Stomach (tissue), 4 donors: Measurements from ENCODE around the gene KYNU.

ENCODE experiments used
- POLR2A ChIP-seq, 4 donors: fragments of 450-650 bp; IDR thresholded peaks; one replicate each; pipeline ENCODE4 v1.6.1; 2016; ENCODE audit warnings: antibody characterized with exemption in 4 of 4, control low read depth in 2 of 4, mild to moderate bottlenecking in 1 of 4, moderate library complexity in 1 of 4
- POLR2AphosphoS5 ChIP-seq, 3 donors: sonication (generic); formaldehyde crosslinking; IDR thresholded peaks; one replicate each; pipeline ENCODE4 v1.6.1; 2016; ENCODE audit warnings: antibody characterized with exemption in 3 of 3
- TF ChIP-seq, protein P1 (sequence below), 7 experiments: fragments of 450-650 bp in 4 of 7; fragments of 200-600 bp in 3 of 7; sonication (generic) in 3 of 7; IDR thresholded peaks; one replicate each; pipeline ENCODE4 v1.5.1; 2016 to 2019; ENCODE audit warnings: antibody characterized with exemption in 7 of 7, control low read depth in 2 of 7, mild to moderate bottlenecking in 1 of 7

DNA sequence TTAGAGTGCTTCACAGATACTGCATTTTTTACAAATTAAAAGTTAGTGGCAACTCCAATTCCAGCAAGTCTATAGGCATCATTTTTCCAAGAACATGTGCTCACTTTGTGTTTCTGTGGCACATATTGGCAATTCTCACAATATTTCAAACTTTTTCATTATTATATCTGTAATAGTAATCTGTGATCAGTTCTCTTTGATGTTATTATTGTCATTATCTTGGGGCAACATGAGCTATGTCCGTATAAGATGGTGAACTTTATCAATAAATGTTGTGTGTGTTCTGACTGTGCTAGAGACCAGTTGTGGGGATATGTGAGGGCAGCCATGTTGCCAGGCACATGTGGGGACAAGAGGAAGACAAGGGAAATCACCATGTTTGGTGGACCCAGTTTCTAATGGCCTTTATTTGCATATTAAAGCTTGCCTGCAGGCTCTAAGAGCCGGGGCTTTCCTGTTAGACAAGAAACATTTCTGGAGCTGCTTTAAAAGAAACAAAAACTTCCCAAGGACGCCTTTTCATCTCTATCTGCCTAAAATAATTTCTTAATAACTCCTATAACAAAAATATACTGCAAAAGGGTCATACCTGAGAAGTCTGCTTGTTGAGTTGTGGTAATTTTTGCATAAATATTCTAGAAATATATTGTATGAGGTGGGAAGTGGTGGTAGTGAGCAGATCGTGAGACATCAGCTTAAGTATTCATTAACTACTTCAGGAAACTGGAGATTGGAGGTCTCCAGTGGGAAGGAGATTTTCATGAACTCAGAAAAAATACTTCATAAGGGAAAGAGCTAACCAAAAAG is 37.2 kb downstream of the KYNU start:
- TF ChIP-seq, protein P1, sequence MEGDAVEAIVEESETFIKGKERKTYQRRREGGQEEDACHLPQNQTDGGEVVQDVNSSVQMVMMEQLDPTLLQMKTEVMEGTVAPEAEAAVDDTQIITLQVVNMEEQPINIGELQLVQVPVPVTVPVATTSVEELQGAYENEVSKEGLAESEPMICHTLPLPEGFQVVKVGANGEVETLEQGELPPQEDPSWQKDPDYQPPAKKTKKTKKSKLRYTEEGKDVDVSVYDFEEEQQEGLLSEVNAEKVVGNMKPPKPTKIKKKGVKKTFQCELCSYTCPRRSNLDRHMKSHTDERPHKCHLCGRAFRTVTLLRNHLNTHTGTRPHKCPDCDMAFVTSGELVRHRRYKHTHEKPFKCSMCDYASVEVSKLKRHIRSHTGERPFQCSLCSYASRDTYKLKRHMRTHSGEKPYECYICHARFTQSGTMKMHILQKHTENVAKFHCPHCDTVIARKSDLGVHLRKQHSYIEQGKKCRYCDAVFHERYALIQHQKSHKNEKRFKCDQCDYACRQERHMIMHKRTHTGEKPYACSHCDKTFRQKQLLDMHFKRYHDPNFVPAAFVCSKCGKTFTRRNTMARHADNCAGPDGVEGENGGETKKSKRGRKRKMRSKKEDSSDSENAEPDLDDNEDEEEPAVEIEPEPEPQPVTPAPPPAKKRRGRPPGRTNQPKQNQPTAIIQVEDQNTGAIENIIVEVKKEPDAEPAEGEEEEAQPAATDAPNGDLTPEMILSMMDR (IDR thresholded peaks at IDR 0.05), result no peak
- TF ChIP-seq POLR2AphosphoS5 (IDR thresholded peaks at IDR 0.05), result no peak
- TF ChIP-seq POLR2A (IDR thresholded peaks at IDR 0.05), result no peak
